ENCODE results near the gene PI4K2B.

Gene PI4K2B

DNA sequence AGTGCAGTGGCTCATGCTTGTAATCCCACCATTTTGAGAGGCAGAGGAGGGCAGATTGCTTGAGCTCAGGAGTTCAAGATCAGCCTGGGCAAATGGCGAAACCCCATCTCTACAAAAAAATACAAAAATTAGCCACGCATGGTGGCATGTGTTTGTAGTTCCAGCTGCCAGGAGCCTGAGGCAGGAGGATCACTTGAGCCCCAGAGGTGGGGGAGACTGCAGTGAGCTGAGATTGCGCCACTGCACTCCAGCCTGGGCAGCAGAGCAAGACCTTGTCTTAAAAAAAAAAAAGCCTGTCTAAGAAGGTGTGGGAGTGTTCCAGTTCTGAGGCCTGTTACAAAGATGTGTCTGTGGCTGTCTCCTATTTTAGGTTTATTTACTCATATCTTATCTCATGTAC lies 38.0 kb downstream of the PI4K2B start:
- TF ChIP-seq, protein P1, sequence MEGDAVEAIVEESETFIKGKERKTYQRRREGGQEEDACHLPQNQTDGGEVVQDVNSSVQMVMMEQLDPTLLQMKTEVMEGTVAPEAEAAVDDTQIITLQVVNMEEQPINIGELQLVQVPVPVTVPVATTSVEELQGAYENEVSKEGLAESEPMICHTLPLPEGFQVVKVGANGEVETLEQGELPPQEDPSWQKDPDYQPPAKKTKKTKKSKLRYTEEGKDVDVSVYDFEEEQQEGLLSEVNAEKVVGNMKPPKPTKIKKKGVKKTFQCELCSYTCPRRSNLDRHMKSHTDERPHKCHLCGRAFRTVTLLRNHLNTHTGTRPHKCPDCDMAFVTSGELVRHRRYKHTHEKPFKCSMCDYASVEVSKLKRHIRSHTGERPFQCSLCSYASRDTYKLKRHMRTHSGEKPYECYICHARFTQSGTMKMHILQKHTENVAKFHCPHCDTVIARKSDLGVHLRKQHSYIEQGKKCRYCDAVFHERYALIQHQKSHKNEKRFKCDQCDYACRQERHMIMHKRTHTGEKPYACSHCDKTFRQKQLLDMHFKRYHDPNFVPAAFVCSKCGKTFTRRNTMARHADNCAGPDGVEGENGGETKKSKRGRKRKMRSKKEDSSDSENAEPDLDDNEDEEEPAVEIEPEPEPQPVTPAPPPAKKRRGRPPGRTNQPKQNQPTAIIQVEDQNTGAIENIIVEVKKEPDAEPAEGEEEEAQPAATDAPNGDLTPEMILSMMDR (IDR thresholded peaks at IDR 0.05; ENCODE audit: control insufficient read depth, insufficient read depth, low read depth, low read length, missing control alignments): no peak
- H3K4me3 ChIP-seq (ENCODE audit: control insufficient read depth, low read depth, low read length): no peak overlapping the region
- DNase-seq (ENCODE audit: low read depth): no peak

- DNase-seq (ENCODE audit: low read depth): no peak
- TF ChIP-seq, protein P1 (IDR thresholded peaks at IDR 0.05; ENCODE audit: control insufficient read depth, insufficient read depth, low read depth, low read length, missing control alignments): no peak
- no peak overlapping the region for H3K4me3 ChIP-seq (ENCODE audit: control insufficient read depth, low read depth, low read length)
Observed at GRCh38 chr4:25280210-25280609, 46.4 kb downstream of the PI4K2B start.

DNA sequence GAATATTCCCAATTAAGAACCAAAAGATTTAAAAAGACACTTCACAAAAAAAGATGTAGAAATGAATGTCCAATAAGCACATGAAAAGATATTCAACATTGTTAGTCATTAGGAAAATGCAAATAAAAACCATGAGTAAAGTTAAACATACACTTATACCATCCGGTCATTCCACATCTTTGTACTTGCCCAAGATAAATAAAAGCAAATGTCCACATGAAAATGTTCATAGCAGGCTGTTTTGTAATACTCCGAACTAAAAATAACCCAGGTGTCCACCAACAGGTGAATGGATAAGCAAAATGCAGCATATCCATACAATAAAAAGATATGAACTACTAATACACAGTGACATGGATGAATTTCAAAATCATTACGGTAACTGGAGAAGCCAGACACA lies 50.1 kb downstream of the PI4K2B start:
- DNase-seq (ENCODE audit: low read depth): no peak
- TF ChIP-seq, protein P1 (IDR thresholded peaks at IDR 0.05; ENCODE audit: control insufficient read depth, insufficient read depth, low read depth, low read length, missing control alignments): no peak
- no peak overlapping the region for H3K4me3 ChIP-seq (ENCODE audit: control insufficient read depth, low read depth, low read length)

GRCh38 chr4:25284466-25284865 lies 50.6 kb downstream of the PI4K2B start:
- no peak overlapping the region for H3K4me3 ChIP-seq (ENCODE audit: control insufficient read depth, low read depth, low read length)
- no peak for DNase-seq (ENCODE audit: low read depth)
- TF ChIP-seq, protein P1 (IDR thresholded peaks at IDR 0.05; ENCODE audit: control insufficient read depth, insufficient read depth, low read depth, low read length, missing control alignments): no peak

- no peak overlapping the region for H3K4me3 ChIP-seq (ENCODE audit: control insufficient read depth, low read depth, low read length)
- DNase-seq (ENCODE audit: low read depth): no peak
- TF ChIP-seq, protein P1 (IDR thresholded peaks at IDR 0.05; ENCODE audit: control insufficient read depth, insufficient read depth, low read depth, low read length, missing control alignments): no peak
Observed at GRCh38 chr4:25290490-25291067, 56.7 kb downstream of the PI4K2B start.

- TF ChIP-seq, protein P1 (IDR thresholded peaks at IDR 0.05; ENCODE audit: control insufficient read depth, insufficient read depth, low read depth, low read length, missing control alignments): no peak
- DNase-seq (ENCODE audit: low read depth): no peak
- no peak overlapping the region for H3K4me3 ChIP-seq (ENCODE audit: control insufficient read depth, low read depth, low read length)
Observed at GRCh38 chr4:25291158-25291733, 57.4 kb downstream of the PI4K2B start.
